NCI-H1930 (cell line): ENCODE results near the gene SLC5A11.
"Not testable (repeated sequence)": the region's sequence is repeated elsewhere in the genome, so short reads cannot be mapped to it uniquely, and the experiment has no call there.

Experiments
- DNase-seq, 2 experiments: peaks; one replicate each; lab custom pipeline; 2025; lab: John Stamatoyannopoulos, UW

SLC5A11 gene

DNA sequence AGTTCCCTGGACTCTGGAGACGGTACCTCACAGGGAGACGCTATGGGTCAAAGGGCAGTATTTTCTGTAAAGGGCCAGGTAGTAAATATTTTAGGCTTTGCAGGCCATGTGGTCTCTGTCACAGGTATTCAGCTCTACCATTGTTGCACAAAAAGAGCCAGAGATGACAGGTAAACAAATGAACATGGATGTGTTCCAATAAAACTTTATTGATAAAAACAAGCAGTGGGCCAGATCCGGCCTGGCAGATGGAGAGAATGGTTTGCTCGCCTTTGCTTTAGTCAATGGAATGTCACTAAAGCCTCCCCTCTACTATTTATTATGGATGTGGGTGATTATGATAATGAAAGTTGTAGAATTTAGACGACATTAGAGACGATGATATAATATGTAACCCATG, 8.9 kb upstream of the SLC5A11 start:
- no peak for DNase-seq

- no peak for DNase-seq
Observed at GRCh38 chr16:24837969-24838368, 7.8 kb upstream of the SLC5A11 start.

DNA sequence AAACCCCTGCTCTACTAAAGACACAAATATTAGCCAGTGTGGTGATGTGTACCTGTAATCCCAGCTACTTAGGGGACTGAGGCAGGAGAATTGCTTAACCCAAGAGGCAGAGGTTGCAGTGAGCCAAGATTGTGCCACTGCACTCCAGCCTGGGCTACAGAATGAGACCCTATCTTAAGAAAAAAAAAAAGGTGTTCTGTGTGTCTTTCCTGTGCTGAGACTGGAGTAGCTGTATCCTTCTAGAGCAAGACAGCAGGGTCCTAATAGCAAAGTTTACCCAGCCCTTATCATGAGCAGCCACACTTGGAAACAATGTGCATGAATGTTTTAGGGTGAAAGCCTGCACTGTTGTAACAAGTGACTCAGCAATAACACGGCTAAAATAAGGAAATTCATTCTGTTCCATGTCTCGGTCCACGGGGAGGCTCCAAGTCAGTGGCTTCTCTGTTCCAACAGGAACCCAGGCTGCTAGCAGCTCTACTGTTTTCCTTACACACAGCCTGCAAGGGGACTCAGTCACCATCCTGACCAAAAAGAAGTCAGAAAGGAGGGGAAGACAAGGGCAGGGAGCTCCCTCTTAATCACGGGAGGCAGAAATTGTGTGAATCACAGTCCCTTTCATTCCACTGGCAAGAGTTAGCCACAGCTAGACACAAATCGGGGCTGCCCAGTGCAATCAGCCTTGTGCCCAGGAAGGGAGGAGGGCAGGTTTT, 7.1 kb upstream of the SLC5A11 start:
- DNase-seq = no peak

DNA sequence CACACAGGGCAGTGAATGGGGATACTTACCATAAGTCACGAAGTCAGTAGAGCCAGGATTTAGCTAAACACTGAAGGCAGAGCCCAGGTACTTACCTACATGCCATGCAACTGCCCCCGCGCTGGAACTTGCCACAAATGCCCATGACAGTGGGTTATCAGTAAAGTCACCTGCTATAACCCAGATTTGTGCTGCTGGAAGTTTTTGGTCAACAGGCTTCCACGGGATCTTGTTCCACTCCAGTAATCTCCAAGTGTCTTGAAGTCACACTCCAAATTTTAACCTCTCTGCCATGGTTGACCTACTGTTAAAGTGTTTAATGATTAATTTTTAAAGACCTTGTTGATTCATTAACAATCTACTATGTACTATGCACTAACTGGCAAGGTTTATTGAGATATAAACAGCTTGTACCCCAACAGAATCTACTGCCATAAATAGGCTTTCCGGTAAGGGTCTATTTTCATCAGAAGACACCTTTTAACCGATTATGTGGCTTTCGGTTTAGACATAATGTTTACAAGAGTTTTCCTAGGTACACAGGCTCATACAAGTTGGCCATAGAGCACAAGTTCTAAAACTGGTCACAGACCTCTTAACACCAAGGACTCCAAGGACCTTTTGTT, 6.3 kb upstream of the SLC5A11 start:
- DNase-seq = no peak

GRCh38 chr16:24841291-24841690, 4.5 kb upstream of the SLC5A11 start:
- DNase-seq = no peak

GRCh38 chr16:24844101-24845030, 1.4 kb upstream of the SLC5A11 start:
- no peak for DNase-seq

- DNase-seq = not testable (repeated sequence)
Observed at GRCh38 chr16:24845031-24845365, 765 bp upstream of the SLC5A11 start.

DNA sequence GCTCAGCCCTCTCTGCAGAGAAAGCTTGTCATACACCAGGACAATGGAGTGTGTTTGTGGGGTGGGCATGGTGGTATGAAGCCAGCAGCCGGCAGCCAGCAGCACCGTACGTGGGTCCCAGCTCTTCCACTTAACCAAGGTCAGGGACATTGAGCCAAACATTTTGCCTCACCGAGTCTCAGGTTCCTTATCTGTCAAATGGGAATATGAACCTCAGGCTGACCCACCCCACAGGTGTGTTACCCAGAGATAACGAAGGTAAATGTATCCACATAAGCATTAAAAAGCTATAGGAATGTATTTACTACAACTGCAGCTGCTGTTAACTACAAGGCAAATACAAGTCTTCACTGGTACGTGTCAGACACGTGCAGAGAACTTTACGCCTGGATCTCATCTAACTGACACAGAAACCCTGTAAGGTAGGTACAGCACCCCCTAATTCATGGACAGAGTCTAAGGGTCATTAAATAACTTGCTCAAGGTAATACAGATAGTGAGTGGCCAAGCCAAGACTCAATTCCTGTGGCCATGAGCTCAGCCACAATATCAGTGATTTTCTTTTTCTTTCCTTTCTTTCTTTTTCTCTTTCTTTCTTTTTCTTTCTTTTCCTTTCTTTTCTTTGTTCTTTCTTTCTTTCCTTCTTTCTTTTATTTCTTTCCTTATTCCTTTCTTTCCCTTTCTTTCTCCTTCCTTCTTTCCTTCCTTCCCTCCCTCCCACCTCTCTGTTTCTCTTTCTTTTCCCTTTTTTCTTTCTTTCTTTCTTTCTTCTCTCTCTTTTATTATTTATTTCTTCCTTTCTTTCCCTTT, 990 bp downstream of the SLC5A11 start:
- no peak for DNase-seq

GRCh38 chr16:24847358-24847664, 1.5 kb downstream of the SLC5A11 start:
- DNase-seq = no peak

DNA sequence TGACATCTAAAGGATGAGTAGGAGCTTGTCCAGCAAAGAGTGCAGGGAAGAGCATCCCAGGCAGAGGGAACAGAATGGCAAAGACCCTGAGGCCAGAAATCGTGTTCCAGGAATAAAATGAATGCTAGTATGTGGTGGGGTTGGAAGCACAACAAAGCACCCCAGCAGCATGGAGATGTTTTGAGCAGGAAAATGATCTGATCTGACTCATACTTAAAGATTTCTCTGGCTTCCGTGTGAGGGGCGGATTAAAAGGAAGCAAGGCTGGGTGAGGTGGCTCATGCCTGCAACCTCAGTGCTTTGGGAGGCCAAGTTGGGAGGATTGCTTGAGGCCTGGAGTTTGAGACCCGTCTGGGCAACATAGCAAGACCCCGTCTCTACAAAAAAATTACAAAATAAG, 2.3 kb downstream of the SLC5A11 start:
- no peak for DNase-seq

GRCh38 chr16:24849641-24850040, 3.9 kb downstream of the SLC5A11 start:
- no peak for DNase-seq

- DNase-seq = no peak
Observed at GRCh38 chr16:24850289-24850938, 4.7 kb downstream of the SLC5A11 start.

- no peak for DNase-seq
Observed at GRCh38 chr16:24851700-24852099, 5.9 kb downstream of the SLC5A11 start.

DNA sequence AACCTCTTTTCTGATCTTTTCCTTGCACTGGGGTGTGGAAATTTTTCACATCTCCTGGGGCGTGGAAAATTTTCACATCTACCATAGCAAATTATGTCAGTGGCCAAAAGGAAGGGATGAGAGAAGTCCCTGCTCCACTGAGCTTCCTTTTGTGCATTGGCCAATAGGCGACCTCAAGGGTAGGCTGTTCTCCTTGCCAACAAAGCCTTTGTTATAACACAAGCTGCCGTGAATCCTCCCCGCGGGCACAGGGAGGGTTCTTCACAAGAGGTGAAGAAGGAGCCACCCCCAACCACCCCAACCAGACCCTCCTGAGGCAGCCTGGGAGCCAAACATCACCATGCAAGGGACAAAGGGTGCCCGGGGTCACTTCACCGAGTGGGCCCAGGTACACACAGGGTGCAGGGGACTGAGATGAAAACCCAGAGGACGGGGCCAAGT, 6.5 kb downstream of the SLC5A11 start:
- DNase-seq = no peak

GRCh38 chr16:24853169-24853824, 7.5 kb downstream of the SLC5A11 start:
- no peak for DNase-seq

GRCh38 chr16:24853830-24854229, 8.1 kb downstream of the SLC5A11 start:
- no peak for DNase-seq

DNA sequence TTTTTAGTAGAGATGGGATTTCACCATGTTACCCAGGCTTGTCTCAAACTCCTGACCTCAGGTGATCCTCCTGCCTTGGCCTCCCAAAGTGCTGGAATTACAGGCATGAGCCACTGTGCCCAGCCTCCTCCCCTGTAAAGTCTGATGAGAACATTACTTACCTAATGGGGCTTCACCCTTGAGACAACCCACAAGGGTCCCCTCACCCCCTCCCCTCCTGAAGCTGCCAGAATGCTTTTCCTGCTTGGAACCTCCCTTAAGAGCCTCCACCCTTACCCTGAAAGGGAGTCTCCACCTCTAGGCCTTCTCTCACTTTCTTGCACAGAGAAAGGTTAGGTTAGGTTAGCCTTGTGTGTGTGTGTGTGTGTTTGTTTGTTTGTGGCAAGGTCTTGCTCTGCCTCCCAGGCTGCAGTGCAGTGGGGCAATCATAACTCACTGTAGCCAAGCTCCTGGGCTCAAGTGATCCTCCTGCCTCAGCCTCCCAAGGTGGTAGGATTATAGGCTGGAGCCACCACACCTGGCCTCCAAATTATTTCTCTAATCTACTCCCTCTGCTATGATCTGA, 8.9 kb downstream of the SLC5A11 start:
- DNase-seq = no peak

GRCh38 chr16:24855678-24856077, 9.9 kb downstream of the SLC5A11 start:
- DNase-seq = no peak

DNA sequence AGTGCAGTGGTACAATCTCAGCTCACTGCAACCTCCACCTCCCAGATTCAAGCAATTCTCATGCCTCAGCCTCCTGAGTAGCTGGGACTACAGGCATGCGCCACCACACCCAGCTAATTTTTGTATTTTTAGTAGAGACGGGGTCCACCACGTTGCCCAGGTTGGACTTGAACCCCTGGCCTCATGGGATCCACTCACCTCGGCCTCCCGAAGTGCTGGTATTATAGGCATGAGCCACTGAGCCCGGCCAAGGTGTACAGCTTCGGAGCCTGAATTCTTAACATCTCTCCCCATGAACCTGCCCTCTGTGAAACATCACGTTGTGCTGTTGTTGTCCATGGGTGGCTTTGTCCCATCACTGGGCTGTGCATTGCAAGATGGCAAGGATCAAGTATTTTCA, 11.1 kb downstream of the SLC5A11 start:
- not testable (repeated sequence) for DNase-seq

GRCh38 chr16:24858219-24859041, 12.7 kb downstream of the SLC5A11 start:
- no peak for DNase-seq
